ENCODE measurements around the gene ZNF566. TPM values are rescaled to one million over a fixed set of nuclear protein-coding genes. Genes with fewer than 3 reads are reported as not detected.

ZNF566 gene
- total and polyA plus RNA-seq, 2 experiments from 2014 or later, result 6.6 to 9.3 TPM

DNA sequence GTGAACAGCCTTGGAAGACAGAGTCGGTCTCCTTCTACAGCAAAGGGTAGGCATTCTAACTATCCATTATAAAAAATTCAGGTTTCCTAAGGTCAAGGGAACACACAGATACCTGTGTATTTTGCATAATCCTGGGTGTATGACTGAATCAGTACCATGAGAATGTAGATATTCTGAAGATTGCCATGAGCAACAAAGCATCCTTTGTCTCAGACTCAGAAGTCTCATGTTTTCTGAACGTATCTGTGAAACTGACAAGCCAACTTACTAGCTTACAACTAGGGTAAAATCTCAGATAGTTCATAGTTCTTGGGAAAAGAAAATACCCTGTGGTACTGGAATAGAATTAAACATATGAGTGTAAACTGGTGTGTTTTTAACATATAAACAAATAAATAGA is 6.5 kb downstream of the ZNF566 start:
- no peak overlapping the region for H3K9ac ChIP-seq
- no peaks in the 10 kb centered on the region for H3K36me3 ChIP-seq (ENCODE audit: low read depth)
- H3K4me2 ChIP-seq (ENCODE audit: unreplicated experiment), result no peak overlapping the region
- no peaks in the 10 kb centered on the region for H3K9me2 ChIP-seq (ENCODE audit: insufficient read depth)
- H2AFZ ChIP-seq, result no peak overlapping the region
- H4K20me1 ChIP-seq (ENCODE audit: insufficient read depth), result no peaks in the 10 kb centered on the region
- H3K79me2 ChIP-seq (ENCODE audit: insufficient read depth), result peaks cover 71% of the 10 kb centered on the region
- no peaks in the 10 kb centered on the region for H3K4me1 ChIP-seq (ENCODE audit: insufficient read depth)
- in situ Hi-C loops (cut with MboI), result no loop called here
- no peaks in the 10 kb centered on the region for H3K27me3 ChIP-seq (replicated peaks; ENCODE audit: insufficient read depth)
- WGBS, 2 experiments (ENCODE audit: low coverage in 1 of 2, low lambda C conversion rate in 2 of 2, missing lambda C conversion rate in 2 of 2), result 95 to 97% methylated on average over 2 of the region's 2 CpGs
- no peak overlapping the region for H3K4me3 ChIP-seq
- no peak overlapping the region for H3K27ac ChIP-seq
- no peaks in the 10 kb centered on the region for H3K9me3 ChIP-seq (ENCODE audit: low read depth)
- no peaks in the 10 kb centered on the region for H3F3A ChIP-seq (ENCODE audit: insufficient read depth)
- TF ChIP-seq EZH2 (IDR thresholded peaks at IDR 0.05; ENCODE audit: insufficient read depth, poor library complexity, severe bottlenecking) (no peak), EZH2phosphoT487 (IDR thresholded peaks at IDR 0.05; ENCODE audit: insufficient read depth, low read depth) (no peak)
- no peak for DNase-seq

DNA sequence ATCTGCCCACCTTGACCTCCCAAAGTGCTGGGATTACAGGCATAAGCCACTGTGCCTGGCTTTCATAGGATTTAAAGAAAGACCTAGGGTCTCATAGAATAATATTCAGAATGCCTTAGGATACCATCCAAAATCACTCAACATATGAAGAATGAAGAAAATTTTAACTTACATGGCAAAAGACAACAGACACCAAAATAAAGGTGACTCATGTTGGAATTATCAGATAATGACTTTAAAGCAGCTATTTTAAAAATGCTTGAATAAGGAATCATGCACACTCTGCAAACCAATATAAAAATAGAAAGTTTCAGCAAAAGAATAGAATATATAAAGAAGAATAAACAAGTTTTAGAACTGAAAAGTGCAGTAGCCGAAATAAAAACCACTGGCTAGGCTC is 29.3 kb downstream of the ZNF566 start:
- H3K9me2 ChIP-seq (ENCODE audit: insufficient read depth), result no peaks in the 10 kb centered on the region
- H3K27ac ChIP-seq, result no peak overlapping the region; the same call in 1 of the 2 replicates
- peak overlapping the region; percentile 80 for H3K4me2 ChIP-seq (ENCODE audit: unreplicated experiment)
- H3K79me2 ChIP-seq (ENCODE audit: insufficient read depth), result no peaks in the 10 kb centered on the region
- peaks cover 15% of the 10 kb centered on the region; the same call in 1 of the 2 replicates for H3K36me3 ChIP-seq (ENCODE audit: low read depth)
- 90 to 97% methylated on average over 1 of the region's 1 CpG for WGBS, 2 experiments (ENCODE audit: low coverage in 1 of 2, low lambda C conversion rate in 2 of 2, missing lambda C conversion rate in 2 of 2)
- no peaks in the 10 kb centered on the region for H4K20me1 ChIP-seq (ENCODE audit: insufficient read depth)
- H2AFZ ChIP-seq, result no peak overlapping the region
- H3K9ac ChIP-seq, result no peak overlapping the region
- TF ChIP-seq EZH2 (IDR thresholded peaks at IDR 0.05; ENCODE audit: insufficient read depth, poor library complexity, severe bottlenecking) (no peak), EZH2phosphoT487 (IDR thresholded peaks at IDR 0.05; ENCODE audit: insufficient read depth, low read depth) (no peak)
- DNase-seq, result peak; percentile 47
- H3K4me3 ChIP-seq, result no peak overlapping the region
- H3K27me3 ChIP-seq (replicated peaks; ENCODE audit: insufficient read depth), result no peaks in the 10 kb centered on the region
- peaks cover 17% of the 10 kb centered on the region for H3K4me1 ChIP-seq (ENCODE audit: insufficient read depth)
- in situ Hi-C loops (cut with MboI), result no loop called here
- H3F3A ChIP-seq (ENCODE audit: insufficient read depth), result 0 out of 2 replicates have a peak, but pooled peaks cover 12% of the 10 kb centered on the region
- H3K9me3 ChIP-seq (ENCODE audit: low read depth), result no peaks in the 10 kb centered on the region

DNA sequence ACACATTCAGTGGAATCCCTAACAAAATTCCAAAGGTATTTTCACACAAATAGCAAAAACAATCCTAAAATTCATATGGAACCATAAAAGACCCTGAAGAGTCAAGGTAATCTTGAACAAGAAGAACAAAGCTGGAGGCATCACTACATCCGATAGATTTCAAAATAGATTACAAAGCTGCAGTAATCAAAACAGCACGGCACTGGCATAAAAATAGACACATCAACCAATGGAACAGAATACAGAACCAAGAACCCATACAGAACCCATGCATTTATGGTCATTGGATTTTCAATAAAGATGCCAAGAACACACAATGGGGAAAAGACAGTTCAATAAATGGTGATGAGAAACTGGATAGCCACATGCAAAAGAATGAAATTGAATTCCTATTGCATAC is 32.5 kb downstream of the ZNF566 start:
- in situ Hi-C loops (cut with MboI), result no loop called here
- Histone ChIP-seq H3K79me2 (ENCODE audit: insufficient read depth) (no peaks in the 10 kb centered on the region), H3F3A (ENCODE audit: insufficient read depth) (0 out of 2 replicates have a peak, but pooled peaks cover 12% of the 10 kb centered on the region)

DNA sequence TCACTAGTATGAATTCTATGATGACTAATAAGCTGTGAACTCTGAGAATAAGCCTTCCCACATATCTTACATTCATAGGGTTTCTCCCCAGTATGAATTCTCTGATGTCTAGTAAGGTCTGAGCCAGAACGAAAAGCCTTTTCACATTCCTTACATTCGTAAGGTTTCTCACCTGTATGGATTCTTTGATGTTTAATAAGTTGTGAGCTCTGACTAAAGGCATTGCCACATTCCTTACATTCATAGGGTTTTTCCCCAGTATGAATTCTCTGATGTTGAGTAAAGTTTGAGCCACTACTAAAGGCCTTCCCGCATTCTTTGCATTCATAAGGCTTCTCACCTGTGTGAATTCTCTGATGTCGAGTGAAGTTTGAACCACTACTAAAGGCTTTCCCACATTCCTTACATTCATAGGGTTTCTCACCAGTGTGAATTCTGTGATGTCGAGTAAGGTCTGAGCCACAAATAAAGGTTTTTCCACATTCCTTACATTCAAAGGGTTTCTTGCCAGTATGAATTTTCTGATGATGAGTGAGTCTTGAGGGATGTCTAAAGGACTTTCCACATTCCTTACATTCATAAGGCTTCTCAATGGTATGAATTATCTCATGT is 40.2 kb downstream of the ZNF566 start:
- H3K9me3 ChIP-seq (ENCODE audit: low read depth), result peaks cover 22% of the 10 kb centered on the region
- in situ Hi-C loops (cut with MboI), result no loop called here
- H2AFZ ChIP-seq, result no peak overlapping the region
- no peaks in the 10 kb centered on the region for H3K27me3 ChIP-seq (replicated peaks; ENCODE audit: insufficient read depth)
- H3K27ac ChIP-seq, result no peak overlapping the region
- H3K4me2 ChIP-seq (ENCODE audit: unreplicated experiment), result no peak overlapping the region
- no peaks in the 10 kb centered on the region for H4K20me1 ChIP-seq (ENCODE audit: insufficient read depth)
- DNase-seq, result no peak
- H3K4me1 ChIP-seq (ENCODE audit: insufficient read depth), result no peaks in the 10 kb centered on the region
- H3K4me3 ChIP-seq, result no peak overlapping the region
- no peaks in the 10 kb centered on the region for H3K9me2 ChIP-seq (ENCODE audit: insufficient read depth)
- 97 to 99% methylated on average over 5 of the region's 5 CpGs for WGBS, 2 experiments (ENCODE audit: low coverage in 1 of 2, low lambda C conversion rate in 2 of 2, missing lambda C conversion rate in 2 of 2)
- H3F3A ChIP-seq (ENCODE audit: insufficient read depth), result 0 out of 2 replicates have a peak, but pooled peaks cover 10% of the 10 kb centered on the region
- peaks cover 61% of the 10 kb centered on the region for H3K36me3 ChIP-seq (ENCODE audit: low read depth)
- no peak for TF ChIP-seq EZH2phosphoT487 (IDR thresholded peaks at IDR 0.05; ENCODE audit: insufficient read depth, low read depth)
- no peak for TF ChIP-seq EZH2 (IDR thresholded peaks at IDR 0.05; ENCODE audit: insufficient read depth, poor library complexity, severe bottlenecking)
- no peaks in the 10 kb centered on the region for H3K79me2 ChIP-seq (ENCODE audit: insufficient read depth)
- no peak overlapping the region for H3K9ac ChIP-seq

More for the DNA sequence above, 32.5 kb downstream of the ZNF566 start:
- Histone ChIP-seq H3K36me3 (ENCODE audit: low read depth) (peaks cover 34% of the 10 kb centered on the region), H3K4me3 (no peak overlapping the region), H3K9ac (no peak overlapping the region), H4K20me1 (ENCODE audit: insufficient read depth) (no peaks in the 10 kb centered on the region), H3K4me1 (ENCODE audit: insufficient read depth) (peaks cover 17% of the 10 kb centered on the region), H3K27ac (no peak overlapping the region), H3K4me2 (ENCODE audit: unreplicated experiment) (no peak overlapping the region), H3K27me3 (replicated peaks; ENCODE audit: insufficient read depth) (no peaks in the 10 kb centered on the region), H2AFZ (no peak overlapping the region), H3K9me3 (ENCODE audit: low read depth) (peaks cover 3% of the 10 kb centered on the region), H3K9me2 (ENCODE audit: insufficient read depth) (no peaks in the 10 kb centered on the region)
- no peak for DNase-seq
- WGBS, 2 experiments (ENCODE audit: low coverage in 1 of 2, low lambda C conversion rate in 2 of 2, missing lambda C conversion rate in 2 of 2), result 93 to 97% methylated on average over 2 of the region's 2 CpGs
- TF ChIP-seq EZH2 (IDR thresholded peaks at IDR 0.05; ENCODE audit: insufficient read depth, poor library complexity, severe bottlenecking) (no peak), EZH2phosphoT487 (IDR thresholded peaks at IDR 0.05; ENCODE audit: insufficient read depth, low read depth) (no peak)

All from GM23248 (cell line).